KOPT-K1 (cell line): ENCODE results near the gene CCR8.

Source experiments
- H3K27ac ChIP-seq: fragments of 200-600 bp; sonication (generic); 2 replicates; pipeline ENCODE4 v1.5.1; 2016; ENCODE audit warnings: antibody characterized with exemption, mild to moderate bottlenecking, low read depth, low read length; ENCODE audit not compliant: poor library complexity, severe bottlenecking
- H3K36me3 ChIP-seq: fragments of 200-600 bp; sonication (generic); 2 replicates; pipeline ENCODE4 v1.5.1; 2017; ENCODE audit warnings: antibody characterized with exemption, mild to moderate bottlenecking, low read length, moderate library complexity; ENCODE audit not compliant: insufficient read depth
- H3K9me3 ChIP-seq: fragments of 200-600 bp; sonication (generic); 2 replicates; pipeline ENCODE4 v1.5.1; 2017; ENCODE audit warnings: antibody characterized with exemption, low read length, mild to moderate bottlenecking; ENCODE audit not compliant: insufficient read depth, poor library complexity, severe bottlenecking

Gene CCR8

GRCh38 chr3:39329493-39329892, at the start of gene CCR8:
Gene CCR8, plus strand, starts transcription at chr3:39329709. Its CDS starts 2,623 bp downstream, at chr3:39332332.
- H3K36me3 ChIP-seq = peaks cover 17% of the 10 kb centered on the region
- H3K27ac ChIP-seq = peak within 1 kb of the TSS; percentile 60
- no peaks in the 10 kb centered on the region for H3K9me3 ChIP-seq

- Histone ChIP-seq H3K36me3 (no peaks in the 10 kb centered on the region), H3K27ac (no peak within 1 kb of the TSS), H3K9me3 (no peaks in the 10 kb centered on the region)
Observed at GRCh38 chr3:39279745-39280517, 49.6 kb upstream of the CCR8 start, which contains the start of gene CX3CR1. Gene CX3CR1, minus strand, starts transcription at chr3:39280036. Its CDS starts 13,527 bp downstream, at chr3:39266509.

GRCh38 chr3:39280571-39280970, 48.9 kb upstream of the CCR8 start:
- no peaks in the 10 kb centered on the region for H3K9me3 ChIP-seq
- no peaks in the 10 kb centered on the region for H3K36me3 ChIP-seq
- no peak overlapping the region for H3K27ac ChIP-seq

DNA sequence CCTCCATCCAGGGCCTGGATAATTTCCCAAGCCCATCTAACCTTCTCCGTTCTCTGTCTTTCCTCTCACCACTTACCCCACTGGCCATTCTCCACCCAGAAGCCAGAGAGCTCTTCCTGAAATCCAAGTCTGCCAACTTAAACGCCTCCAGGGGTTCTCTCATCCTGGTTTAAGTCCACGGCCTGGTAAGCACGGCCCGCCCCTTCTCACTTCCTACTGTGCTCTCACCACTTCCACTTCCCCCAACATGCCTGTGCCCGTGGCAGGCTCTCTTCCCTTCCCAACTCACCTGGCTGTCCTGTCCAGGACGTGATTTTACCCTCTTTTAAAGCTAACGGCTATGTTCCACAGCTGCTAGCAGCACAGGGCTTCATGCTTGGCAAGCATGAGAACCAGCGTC, 48.0 kb upstream of the CCR8 start:
- Histone ChIP-seq H3K9me3 (no peaks in the 10 kb centered on the region), H3K36me3 (no peaks in the 10 kb centered on the region), H3K27ac (no peak overlapping the region)

DNA sequence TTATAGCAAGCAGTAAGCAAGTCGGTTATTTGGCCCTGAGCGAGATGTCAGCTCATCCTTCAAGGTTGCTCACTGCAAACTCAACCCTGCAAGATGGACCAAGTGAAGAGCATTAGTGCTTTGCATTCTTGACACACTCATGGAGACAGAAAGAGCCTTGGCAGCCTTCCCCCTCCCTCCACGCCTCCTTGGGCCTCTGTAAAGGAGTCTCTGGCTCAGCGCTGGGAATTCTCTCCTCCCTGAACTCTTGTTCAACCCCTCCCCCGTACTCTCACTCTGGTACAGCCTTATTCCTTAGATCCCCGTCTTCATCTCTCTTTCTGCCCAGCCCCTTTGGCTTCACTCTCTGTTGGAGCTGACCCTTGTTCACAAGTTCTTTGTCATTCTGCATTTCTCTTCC, 47.5 kb upstream of the CCR8 start:
- Histone ChIP-seq H3K27ac (no peak overlapping the region), H3K9me3 (no peaks in the 10 kb centered on the region), H3K36me3 (no peaks in the 10 kb centered on the region)

- Histone ChIP-seq H3K36me3 (no peaks in the 10 kb centered on the region), H3K9me3 (no peaks in the 10 kb centered on the region), H3K27ac (no peak overlapping the region)
Observed at GRCh38 chr3:39284457-39284881, 45.0 kb upstream of the CCR8 start.

DNA sequence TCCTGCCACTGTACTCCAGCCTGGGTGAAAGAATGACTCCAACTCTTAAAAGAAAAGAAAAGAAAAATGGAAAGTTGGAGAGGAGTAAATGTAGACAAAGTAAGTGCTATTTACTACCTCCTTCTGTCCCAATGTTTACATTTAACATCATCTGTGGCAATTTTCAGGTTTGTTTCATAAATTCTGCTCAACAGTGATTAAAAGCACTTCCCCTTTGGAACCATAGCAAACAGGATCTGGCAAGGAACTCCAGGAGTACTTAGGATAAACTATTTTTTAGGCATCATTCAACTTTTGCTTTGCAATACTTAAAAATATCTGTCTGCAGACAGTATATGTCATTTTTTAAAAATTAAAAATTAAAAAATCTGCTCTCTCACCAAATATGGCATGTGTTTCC, 44.2 kb upstream of the CCR8 start:
- Histone ChIP-seq H3K27ac (no peak overlapping the region), H3K36me3 (no peaks in the 10 kb centered on the region), H3K9me3 (no peaks in the 10 kb centered on the region)

- Histone ChIP-seq H3K27ac (no peak overlapping the region), H3K9me3 (no peaks in the 10 kb centered on the region), H3K36me3 (no peaks in the 10 kb centered on the region)
Observed at GRCh38 chr3:39286771-39287170, 42.7 kb upstream of the CCR8 start.

DNA sequence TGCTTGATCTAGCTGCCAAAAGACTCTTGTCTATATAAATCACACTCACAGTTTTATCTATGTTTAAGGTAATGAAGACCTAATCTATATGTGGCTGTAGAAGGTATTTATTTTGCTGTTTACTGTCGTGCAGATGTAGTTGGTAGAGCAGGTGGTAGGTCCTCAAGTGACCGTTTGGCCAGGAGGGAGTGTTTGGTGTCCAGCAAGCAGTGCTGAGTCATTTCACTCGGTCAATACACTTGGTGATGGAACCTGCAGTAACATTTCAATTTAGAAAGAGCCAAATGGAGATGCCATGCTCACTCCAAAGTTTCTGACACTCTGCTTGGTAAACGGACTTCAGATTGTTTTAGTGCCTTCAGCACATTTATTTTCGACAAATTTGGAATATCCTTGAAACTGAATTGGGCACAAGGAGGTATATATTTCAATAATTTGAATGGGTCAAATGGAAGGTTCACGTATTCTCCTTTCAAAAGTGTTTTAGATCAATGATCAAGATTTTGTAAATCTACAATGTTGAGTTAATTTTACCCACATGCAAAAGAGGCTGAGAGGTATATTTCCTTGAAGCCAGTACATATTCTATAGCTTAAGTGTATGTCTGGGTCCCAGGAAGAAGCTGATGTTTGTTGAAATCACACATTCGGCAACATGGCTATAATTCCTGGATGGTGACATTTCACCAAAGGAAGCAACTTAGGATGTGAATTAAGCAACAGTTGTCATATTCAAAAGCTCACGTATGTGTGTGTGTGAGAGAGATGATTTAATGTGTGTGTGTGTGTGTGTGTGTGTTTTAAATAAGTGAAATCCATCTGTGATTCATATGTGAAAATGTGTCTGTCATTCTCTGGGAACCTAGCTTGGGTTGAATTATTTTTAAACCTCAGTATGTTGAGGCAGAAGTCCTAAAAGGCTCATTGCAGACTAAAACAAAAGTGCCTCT, 42.0 kb upstream of the CCR8 start:
- no peak overlapping the region for H3K27ac ChIP-seq
- H3K36me3 ChIP-seq = no peaks in the 10 kb centered on the region
- no peaks in the 10 kb centered on the region for H3K9me3 ChIP-seq

- H3K36me3 ChIP-seq = no peaks in the 10 kb centered on the region
- H3K27ac ChIP-seq = no peak overlapping the region
- no peaks in the 10 kb centered on the region for H3K9me3 ChIP-seq
Observed at GRCh38 chr3:39288300-39288808, 41.2 kb upstream of the CCR8 start.

GRCh38 chr3:39289107-39289506, 40.4 kb upstream of the CCR8 start:
- no peaks in the 10 kb centered on the region for H3K36me3 ChIP-seq
- H3K9me3 ChIP-seq = no peaks in the 10 kb centered on the region
- no peak overlapping the region for H3K27ac ChIP-seq

- Histone ChIP-seq H3K27ac (peak overlapping the region; percentile 29), H3K36me3 (no peaks in the 10 kb centered on the region), H3K9me3 (no peaks in the 10 kb centered on the region)
Observed at GRCh38 chr3:39290255-39290654, 39.3 kb upstream of the CCR8 start.

GRCh38 chr3:39291903-39292329, 37.6 kb upstream of the CCR8 start:
- H3K36me3 ChIP-seq = no peaks in the 10 kb centered on the region
- H3K9me3 ChIP-seq = no peaks in the 10 kb centered on the region
- H3K27ac ChIP-seq = peak overlapping the region; percentile 49

DNA sequence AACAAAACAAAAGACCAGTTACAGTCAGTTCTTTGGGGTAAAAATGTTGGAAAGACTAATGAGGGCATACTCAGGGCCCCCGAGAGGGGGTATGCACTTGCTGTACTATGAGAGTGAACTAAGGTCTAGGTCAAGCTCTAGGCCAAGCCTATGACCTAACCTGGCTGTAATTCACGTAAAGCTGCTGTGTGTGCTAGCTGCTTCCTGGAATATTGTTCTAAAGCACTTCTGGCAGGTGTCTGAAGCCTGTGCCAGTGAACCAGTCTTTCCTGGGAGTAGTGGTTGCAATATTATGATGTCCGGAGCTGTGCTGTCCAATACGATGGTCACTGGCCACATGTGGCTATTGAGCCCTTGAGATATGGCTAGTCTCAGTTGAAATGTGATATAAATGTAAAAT, 36.5 kb upstream of the CCR8 start:
- no peaks in the 10 kb centered on the region for H3K36me3 ChIP-seq
- peak overlapping the region; percentile 49 for H3K27ac ChIP-seq
- peaks cover 7% of the 10 kb centered on the region for H3K9me3 ChIP-seq
